ENCODE data around the gene ITIH5. TPM values are rescaled to one million over a fixed set of nuclear protein-coding genes. Genes with fewer than 3 reads are reported as not detected.

The ITIH5 gene
- total and polyA plus RNA-seq, 2 of the 13 experiments (the other 11 are each of a cell fraction or from before 2014, with no cell fraction given), result 4.7 to 8.9 TPM

DNA sequence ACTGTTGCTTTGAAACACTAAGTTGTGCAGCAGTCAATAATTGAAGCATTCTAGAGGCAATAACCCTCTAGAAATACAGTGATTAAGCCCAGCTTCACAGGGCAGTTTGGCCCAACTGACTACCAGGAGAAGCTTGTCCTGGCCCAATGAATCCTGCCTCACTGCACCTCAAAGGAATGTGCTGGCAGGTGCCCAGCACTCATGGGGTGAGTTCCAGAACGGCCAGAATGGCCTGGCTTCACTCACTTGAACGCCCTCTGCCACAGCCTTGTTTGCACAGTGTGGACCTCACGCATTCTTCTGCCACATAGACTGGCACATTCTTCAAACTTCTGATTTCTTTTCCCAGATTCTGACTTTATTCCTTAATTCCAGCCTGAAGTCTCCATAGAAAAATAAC, 29.8 kb upstream of the ITIH5 start (continued):
- TF ChIP-seq ARID5B (CRISPR knock-in tag; IDR thresholded peaks at IDR 0.05) (peak; percentile 76), FOXA3 (CRISPR knock-in tag; IDR thresholded peaks at IDR 0.05) (peak; percentile 43), HNF4A (CRISPR knock-in tag; IDR thresholded peaks at IDR 0.05) (peak; percentile 45; the same call in 1 of the 2 replicates), MAZ (IDR thresholded peaks at IDR 0.05; ENCODE audit: borderline replicate concordance, low read depth, low read length) (no peak), MAZ (CRISPR knock-in tag; IDR thresholded peaks at IDR 0.05; ENCODE audit: low read depth) (peak; percentile 33; the same call in 1 of the 2 replicates), SOX13 (IDR thresholded peaks at IDR 0.05) (no peak), SOX13 (CRISPR knock-in tag; conservative IDR thresholded peaks at IDR 0.05 in 1 of 2, IDR thresholded peaks at IDR 0.05 in 1 of 2) (peak in 1 of 2 experiments; percentile 40; a peak in 2 of 4 replicates), ZNF543 (CRISPR knock-in tag; IDR thresholded peaks at IDR 0.05) (0 out of 2 replicates have a peak, but pooled peaks have one; percentile 34), TEAD3 (CRISPR knock-in tag; optimal IDR thresholded peaks at IDR 0.05; ENCODE audit: borderline replicate concordance) (peak; percentile 71), ZNF605 (CRISPR knock-in tag; IDR thresholded peaks at IDR 0.05) (peak; percentile 63; the same call in 1 of the 2 replicates), ZNF644 (CRISPR knock-in tag; IDR thresholded peaks at IDR 0.05; ENCODE audit: low read depth) (peak; percentile 52), SAP130 (CRISPR knock-in tag; IDR thresholded peaks at IDR 0.05; ENCODE audit: low read depth) (0 out of 2 replicates have a peak, but pooled peaks have one; percentile 31), ZMYM4 (CRISPR knock-in tag; IDR thresholded peaks at IDR 0.05) (peak; percentile 45; the same call in 1 of the 2 replicates), EP300 (IDR thresholded peaks at IDR 0.05; ENCODE audit: low read depth in 2 of 2, low read length in 2 of 2) (peak in 1 of 2 experiments; percentile 37; a peak in 1 of 4 replicates), EP300 (CRISPR knock-in tag; IDR thresholded peaks at IDR 0.05; ENCODE audit: borderline replicate concordance) (no peak), ZBED4 (CRISPR knock-in tag; IDR thresholded peaks at IDR 0.05; ENCODE audit: borderline replicate concordance) (0 out of 2 replicates have a peak, but pooled peaks have one; percentile 34)
- TF ChIP-seq, protein P1, sequence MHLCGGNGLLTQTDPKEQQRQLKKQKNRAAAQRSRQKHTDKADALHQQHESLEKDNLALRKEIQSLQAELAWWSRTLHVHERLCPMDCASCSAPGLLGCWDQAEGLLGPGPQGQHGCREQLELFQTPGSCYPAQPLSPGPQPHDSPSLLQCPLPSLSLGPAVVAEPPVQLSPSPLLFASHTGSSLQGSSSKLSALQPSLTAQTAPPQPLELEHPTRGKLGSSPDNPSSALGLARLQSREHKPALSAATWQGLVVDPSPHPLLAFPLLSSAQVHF (CRISPR knock-in tag; IDR thresholded peaks at IDR 0.05), result no peak
- TF ChIP-seq, protein P2, sequence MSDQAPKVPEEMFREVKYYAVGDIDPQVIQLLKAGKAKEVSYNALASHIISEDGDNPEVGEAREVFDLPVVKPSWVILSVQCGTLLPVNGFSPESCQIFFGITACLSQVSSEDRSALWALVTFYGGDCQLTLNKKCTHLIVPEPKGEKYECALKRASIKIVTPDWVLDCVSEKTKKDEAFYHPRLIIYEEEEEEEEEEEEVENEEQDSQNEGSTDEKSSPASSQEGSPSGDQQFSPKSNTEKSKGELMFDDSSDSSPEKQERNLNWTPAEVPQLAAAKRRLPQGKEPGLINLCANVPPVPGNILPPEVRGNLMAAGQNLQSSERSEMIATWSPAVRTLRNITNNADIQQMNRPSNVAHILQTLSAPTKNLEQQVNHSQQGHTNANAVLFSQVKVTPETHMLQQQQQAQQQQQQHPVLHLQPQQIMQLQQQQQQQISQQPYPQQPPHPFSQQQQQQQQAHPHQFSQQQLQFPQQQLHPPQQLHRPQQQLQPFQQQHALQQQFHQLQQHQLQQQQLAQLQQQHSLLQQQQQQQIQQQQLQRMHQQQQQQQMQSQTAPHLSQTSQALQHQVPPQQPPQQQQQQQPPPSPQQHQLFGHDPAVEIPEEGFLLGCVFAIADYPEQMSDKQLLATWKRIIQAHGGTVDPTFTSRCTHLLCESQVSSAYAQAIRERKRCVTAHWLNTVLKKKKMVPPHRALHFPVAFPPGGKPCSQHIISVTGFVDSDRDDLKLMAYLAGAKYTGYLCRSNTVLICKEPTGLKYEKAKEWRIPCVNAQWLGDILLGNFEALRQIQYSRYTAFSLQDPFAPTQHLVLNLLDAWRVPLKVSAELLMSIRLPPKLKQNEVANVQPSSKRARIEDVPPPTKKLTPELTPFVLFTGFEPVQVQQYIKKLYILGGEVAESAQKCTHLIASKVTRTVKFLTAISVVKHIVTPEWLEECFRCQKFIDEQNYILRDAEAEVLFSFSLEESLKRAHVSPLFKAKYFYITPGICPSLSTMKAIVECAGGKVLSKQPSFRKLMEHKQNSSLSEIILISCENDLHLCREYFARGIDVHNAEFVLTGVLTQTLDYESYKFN (CRISPR knock-in tag; conservative IDR thresholded peaks at IDR 0.05), result peak; percentile 19; the same call in 1 of the 2 replicates
